GM18861 (cell line): ENCODE measurements around the gene IST1.
"Not testable (repeated sequence)": the region's sequence is repeated elsewhere in the genome, so short reads cannot be mapped to it uniquely, and the experiment has no call there.

Source experiments
- ATAC-seq: cut with Tn5 transposase; IDR thresholded peaks from one replicate; pipeline ENCODE4 v1.9.1; 2021; ENCODE audit not compliant: unreplicated experiment

Gene IST1

DNA sequence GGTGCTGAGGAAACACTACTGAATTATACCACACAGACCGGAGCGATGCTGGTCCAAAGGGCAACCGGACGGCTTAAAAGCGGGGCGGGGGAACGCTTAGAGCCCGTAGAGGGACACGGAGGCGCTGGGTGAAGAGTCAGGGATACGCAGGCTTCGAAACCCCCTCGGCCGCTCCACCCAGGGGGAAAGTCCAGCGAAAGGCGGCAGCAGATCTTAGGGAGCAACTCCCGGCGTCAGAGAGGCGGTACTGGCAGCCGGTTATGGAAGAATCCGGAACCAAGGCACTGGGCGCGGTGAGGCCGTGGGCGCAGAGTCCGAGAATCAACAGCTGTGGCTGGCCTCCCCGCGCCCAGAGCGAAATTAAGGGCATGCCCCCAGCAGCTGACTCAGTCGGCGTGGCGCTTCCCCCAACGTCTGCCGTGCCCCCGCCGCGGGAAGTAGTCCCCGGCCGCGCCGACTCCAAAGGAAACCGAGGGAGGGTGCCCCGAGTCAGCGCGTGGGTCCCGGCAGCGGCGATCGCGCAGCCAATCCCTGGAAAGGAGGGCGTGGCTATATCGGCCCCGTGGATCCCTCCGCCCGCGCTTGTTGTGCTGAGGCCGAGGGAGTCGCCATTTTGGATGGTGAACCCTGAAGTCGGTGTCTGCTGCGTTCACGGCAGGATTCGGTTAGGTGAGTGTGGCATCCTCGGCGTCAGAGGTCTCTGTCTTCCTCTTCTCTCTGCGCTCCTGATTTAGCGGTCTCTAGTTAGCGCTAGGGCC lies at the start of gene IST1:
Gene IST1 (plus strand): TSS at position 611 of the 758 bp plus-strand sequence. CDS start 20,110 bp downstream, outside the sequence.
- ATAC-seq = peak; percentile 78

DNA sequence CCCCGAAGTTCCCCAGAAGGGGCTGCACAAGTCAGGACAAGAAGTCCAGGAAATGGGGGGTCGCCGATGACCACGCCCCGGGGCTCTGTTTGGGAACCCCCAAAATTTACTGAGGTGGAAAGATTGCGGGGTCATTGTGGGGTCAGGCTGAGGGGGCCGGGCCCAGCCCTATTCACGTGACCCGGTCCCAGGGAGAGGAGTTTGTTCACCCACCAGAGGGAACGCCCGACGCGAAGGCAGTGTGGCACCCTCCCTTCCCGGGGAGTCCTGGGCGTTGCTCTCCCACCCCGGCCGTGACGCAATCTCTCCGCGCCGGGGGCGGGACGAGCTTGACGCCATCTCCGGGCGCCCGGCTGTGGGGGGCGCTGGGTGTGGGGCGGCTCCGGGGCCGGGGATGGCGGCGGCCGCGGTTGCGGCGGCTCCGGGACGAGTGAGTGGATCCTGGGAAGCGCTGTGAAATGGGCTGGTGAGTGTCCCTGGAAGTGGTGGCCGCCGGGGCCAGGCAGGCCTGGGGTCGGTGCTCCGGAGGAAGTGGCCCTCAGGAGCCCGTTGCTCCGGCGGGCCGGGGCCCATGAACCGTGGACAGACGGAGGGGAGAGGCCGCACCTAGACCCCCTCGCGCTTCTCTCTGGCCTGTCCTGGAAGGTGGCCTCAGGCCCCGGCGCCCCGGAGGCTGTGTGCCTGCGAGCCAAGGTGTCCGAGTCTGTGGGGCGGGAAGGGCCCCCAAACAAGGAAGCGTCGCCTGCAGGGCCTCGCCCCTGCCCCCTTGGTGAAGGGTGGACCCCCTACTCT lies 49.5 kb upstream of the IST1 start, which contains the start of gene ATXN1L:
Gene ATXN1L (plus strand): TSS at position 338 of the 792 bp plus-strand sequence. CDS start 3,765 bp downstream, outside the sequence.
- ATAC-seq = peak; percentile 51

DNA sequence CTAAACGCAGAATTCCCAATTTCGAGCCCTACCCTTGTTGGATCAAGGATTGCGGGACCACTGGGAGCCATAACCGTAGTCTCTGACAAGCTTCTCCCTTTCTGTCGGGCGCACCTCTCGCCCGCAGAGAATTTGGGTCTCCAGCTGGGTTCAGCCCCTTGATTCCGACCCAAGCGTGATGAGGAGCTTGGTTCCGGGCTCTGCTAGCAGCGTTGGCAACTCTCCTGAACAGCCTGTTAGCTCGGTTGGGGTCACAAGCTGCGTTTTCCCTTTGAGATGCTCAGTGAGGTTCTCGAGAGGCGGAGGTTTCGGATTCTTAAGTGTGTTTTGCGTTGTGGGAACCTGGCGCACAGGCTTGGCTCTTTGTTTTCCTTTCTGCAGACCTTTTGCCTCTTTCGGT lies 48.9 kb upstream of the IST1 start:
- no peak for ATAC-seq

DNA sequence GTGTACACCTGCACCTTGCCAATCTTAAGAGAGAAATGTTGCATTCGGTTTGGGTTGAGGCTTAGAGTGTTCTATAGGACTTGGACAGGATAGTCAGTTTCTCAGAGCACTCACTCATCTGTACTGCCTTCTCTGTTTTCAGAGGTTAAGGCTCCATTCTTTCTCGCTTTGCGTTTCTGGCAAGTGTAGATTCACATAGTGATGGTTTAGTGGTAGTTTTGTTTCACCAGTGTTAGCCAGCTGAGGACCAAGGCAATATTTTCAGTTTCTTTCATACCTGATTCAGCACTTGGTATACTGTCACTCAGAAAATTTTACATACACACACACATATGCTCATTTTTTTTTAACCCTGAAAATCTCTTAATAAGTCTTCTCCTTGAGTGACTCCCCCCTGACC lies 48.2 kb upstream of the IST1 start:
- no peak for ATAC-seq

- ATAC-seq = no peak
These were observed 46.7 kb upstream of the IST1 start for GRCh38 chr16:71848622-71849021.

- ATAC-seq = no peak
These were observed 43.6 kb upstream of the IST1 start for GRCh38 chr16:71851746-71852145.

DNA sequence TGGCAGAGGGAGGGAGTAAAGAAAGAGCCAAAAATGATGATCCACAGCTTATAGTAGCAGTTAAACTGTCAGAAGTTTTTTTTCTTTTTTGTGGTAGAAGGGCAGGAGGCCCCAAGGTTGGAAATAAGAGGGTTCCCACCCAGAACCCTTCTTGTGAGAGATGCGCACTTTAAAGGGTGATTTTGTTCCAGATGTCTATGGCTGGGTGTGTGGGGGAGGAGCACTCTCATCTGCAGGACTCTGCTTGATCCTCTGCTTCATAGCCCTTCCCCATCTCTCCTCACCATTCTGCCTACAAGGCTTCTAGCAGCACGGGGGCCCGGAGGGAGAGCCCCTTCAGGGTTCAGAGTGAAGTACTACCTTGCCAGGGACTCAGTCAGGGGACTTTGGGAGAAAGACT lies 43.2 kb upstream of the IST1 start:
- no peak for ATAC-seq

GRCh38 chr16:71852561-71852960 lies 42.8 kb upstream of the IST1 start:
- ATAC-seq = no peak

DNA sequence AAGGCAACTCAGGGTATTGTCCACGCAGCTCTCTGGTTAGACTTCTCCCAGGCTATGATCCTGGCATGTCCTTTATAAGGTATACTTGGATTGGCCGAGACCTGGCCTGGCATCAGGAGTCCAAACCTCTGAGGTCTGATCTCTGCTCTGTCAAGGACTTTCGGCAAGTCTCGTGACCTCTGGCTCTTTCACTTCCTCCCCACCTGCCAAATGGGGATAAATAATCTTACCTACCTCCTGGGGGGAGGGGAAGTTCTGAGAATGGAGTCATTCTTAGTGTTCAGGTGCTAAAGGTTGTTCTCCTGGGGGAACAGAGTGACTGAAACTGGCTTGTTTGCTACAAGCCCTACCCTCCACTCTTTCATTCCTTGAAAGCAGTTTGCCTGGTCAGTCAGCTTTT lies 41.9 kb upstream of the IST1 start:
- ATAC-seq = peak; percentile 80

DNA sequence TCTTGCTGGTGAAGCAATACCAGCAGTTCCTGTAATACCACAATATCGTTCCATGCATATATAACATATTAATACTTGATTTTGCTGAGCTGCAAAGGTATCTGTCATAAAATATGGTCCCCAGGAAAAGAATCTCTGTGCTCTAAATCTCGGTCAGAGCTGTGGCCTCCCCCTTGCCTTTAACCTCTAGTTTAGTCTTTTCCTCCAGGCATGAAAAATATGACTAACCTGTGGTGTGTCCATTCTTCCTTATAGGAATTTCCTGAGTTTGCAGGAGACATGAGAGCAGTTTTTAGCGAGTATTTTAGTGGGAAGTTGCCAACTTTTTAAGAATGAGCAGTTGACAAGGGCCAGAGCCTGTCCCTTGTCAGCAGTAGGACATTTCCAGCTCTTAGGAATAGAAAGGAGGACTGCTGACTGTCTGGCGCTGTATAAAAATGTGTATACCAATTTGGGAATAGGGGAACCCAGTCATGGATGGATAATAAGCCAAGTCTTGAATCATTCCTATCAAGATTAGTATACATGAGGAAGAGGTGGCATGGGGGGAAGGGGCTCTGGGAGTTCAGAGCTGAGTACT lies 40.9 kb upstream of the IST1 start:
- no peak for ATAC-seq

DNA sequence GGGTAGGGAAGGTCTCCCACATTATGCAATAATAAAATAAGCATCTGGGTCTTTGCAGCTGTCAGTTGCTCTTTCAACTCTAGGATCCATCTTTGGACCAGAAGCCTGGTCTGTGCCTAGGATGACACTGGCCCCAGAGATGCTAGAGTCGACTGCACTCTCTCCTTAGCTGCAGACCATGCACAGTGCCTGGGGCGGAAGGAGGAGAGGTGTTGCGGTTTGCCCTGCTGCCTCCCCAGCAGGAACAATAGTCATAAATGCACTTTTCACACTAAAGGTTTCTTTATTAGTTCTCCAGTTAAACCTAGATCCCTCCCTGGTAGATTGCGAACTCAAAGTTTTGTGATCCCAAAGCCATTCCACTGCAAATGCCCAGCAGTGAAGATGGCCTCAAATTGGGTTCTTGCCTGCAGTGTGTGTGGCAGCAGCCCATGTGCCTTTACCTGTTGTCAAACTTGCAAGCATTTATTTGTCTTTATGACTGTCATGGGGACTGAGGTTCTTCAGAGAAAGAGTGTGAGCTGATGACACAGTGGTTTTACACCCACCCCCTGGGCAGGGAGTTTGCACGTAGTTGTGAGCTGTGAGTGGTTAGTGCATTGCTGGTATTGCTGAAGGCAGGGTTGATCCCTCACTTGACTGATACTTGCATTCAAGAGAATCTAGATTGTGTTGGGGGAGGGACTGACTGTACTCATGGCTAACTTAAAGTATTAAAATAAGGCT lies 39.2 kb upstream of the IST1 start:
- ATAC-seq = no peak

GRCh38 chr16:71859762-71860521 lies 35.4 kb upstream of the IST1 start:
- ATAC-seq = no peak

DNA sequence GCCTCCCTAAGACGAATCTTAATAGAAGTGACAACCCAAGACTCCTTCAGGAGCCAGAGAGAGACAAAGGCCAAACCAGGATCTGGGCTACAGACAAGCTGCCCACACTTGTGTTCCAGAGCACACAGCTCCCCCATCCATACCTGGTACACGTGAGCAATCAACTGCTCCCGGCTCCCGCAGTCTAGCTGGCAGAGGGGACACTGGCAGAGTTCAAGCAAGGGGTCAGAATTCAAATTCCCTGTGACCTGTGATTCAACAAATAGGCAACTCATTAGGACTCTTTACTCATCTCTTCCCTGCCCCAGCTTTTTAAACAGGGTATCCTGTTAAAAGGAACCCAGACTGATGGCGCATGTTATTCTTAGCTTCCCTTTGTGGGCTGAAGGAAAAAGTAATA lies 31.3 kb upstream of the IST1 start:
- no peak for ATAC-seq

DNA sequence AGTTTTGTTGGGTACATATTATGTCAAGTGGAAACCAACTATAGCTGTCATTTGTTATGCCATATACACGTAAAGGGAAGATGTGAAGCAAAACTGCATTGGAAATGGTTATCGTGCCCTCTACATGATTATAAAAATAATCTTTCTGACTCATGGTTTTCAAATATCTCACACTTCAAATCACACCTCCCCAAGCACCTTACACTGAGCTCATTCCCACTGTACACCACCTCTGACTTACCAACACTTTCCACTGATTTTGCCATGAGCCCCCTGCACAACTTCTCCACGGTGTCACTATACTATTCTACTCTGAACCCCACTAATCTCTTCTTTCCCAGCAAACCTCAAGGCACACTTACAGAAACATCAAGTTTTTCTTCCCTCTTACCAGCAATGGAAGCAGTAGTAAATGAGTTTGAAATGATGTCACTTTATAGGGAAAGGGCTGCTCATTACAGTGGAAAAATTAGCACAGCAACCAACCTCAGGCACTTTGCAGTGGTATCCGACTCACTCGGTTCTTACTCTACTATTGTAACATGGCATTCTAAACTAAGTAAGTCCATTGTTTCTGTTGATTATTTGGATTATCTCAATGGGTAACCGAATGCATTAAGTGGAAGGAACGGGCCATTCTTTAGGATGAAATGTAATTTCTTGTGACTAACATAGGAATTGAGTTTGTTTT lies 30.0 kb upstream of the IST1 start:
- no peak for ATAC-seq

- ATAC-seq = not testable (repeated sequence)
These were observed 28.2 kb upstream of the IST1 start for GRCh38 chr16:71867175-71867574.

- ATAC-seq = no peak
These were observed 27.4 kb upstream of the IST1 start for GRCh38 chr16:71867939-71868338.

GRCh38 chr16:71869089-71869488 lies 26.2 kb upstream of the IST1 start:
- no peak for ATAC-seq

DNA sequence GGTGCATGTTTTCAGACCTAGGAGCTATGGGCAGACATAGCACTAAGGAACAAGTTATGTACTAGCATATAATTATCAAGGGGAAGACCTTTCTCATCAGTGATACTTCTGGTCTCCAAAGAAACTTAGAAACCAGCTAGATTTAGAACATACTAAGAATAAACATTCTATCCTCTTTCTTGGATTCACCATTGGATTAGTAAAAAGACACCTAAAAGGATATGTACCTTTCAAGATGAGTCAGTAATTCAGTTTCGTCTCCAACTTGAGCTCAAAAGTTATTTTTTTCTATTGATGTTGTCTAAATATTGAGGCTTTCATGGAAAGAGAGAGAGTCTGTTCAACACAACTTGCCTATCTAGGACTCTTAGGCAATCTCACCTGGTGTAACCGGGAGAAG lies 24.5 kb upstream of the IST1 start:
- ATAC-seq = no peak

DNA sequence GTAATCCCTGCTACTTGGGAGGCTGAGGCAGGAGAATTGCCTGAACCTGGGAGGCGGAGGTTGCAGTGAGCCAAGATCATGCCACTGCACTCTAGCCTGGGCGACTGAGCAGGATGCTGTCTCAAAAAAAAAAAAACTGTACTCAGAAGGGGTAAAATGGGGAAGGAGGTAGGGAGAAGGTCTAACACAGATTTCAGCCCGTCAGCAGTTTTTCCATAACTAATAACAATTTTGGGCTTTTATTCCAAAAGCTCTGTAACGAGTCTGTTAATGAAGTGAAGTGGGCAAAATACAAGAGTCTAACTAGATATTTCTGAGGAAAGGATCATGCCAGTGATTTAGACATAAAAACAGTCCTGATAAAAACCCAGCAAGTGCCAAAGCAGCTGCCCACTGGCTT lies 22.1 kb upstream of the IST1 start:
- no peak for ATAC-seq

DNA sequence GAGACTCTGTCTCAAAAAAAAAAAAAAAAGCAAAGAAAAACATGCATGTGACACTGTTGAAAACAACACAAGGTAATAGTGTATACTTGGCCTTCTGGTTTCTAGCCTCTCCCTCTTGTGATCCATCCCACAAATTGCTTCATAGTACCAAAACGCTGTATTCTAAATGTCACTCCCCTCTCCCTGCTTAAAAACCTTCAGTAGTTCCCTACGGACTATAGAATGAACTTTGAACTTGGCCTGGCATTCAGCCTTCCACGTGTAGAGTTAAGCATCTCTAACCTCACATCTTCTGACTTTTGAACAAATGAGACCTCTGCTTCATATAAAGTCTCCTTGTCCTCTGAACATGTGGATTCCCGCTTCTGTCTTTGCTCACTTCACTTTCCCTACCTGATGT lies 16.4 kb upstream of the IST1 start:
- ATAC-seq = no peak
